HepG2 (cell line): ENCODE results near the gene SHC1. TPM values are rescaled to one million over a fixed set of nuclear protein-coding genes. Genes with fewer than 3 reads are reported as not detected.

Experiments used
- ASH2L ChIP-seq: fragments of 300-600, 200-600 bp; sonication (generic); IDR thresholded peaks from 2 replicates; pipeline ENCODE4 v1.7.0; 2017; ENCODE audit warnings: low read depth, mild to moderate bottlenecking, moderate library complexity, mixed read lengths, low read length; ENCODE audit not compliant: insufficient read length
- CAMTA2 ChIP-seq: sonication (generic); formaldehyde crosslinking; IDR thresholded peaks from 2 replicates; pipeline ENCODE4 v1.4.0; 2020; ENCODE audit warnings: mild to moderate bottlenecking, missing genetic modification reagents, borderline replicate concordance
- CHD4 ChIP-seq: fragments of 200-600 bp; sonication (generic); IDR thresholded peaks from 2 replicates; pipeline ENCODE4 v1.7.0; 2017; ENCODE audit warnings: mild to moderate bottlenecking, low read length, borderline replicate concordance
- CREB3 ChIP-seq: sonication (generic); formaldehyde crosslinking; IDR thresholded peaks from 2 replicates; pipeline ENCODE4 v1.5.0; 2020; ENCODE audit warnings: missing genetic modification reagents
- FUBP1 ChIP-seq: sonication (generic); formaldehyde crosslinking; IDR thresholded peaks from 2 replicates; pipeline ENCODE4 v1.5.1; 2020; ENCODE audit warnings: missing genetic modification reagents, mild to moderate bottlenecking, borderline replicate concordance
- HMG20B ChIP-seq: conservative IDR thresholded peaks from 2 replicates; pipeline ENCODE4 v1.6.1; 2016; ENCODE audit warnings: missing genetic modification reagents, missing compliant biosample characterization
- LBX2 ChIP-seq: sonication (generic); formaldehyde crosslinking; IDR thresholded peaks from 2 replicates; pipeline ENCODE4 v1.5.0; 2020; ENCODE audit warnings: missing genetic modification reagents, mild to moderate bottlenecking, borderline replicate concordance
- PAXIP1 ChIP-seq: sonication (generic); formaldehyde crosslinking; conservative IDR thresholded peaks from 2 replicates; pipeline ENCODE4 v1.4.0; 2020; ENCODE audit warnings: mild to moderate bottlenecking, missing genetic modification reagents, moderate library complexity
- PRDM4 ChIP-seq: sonication (generic); formaldehyde crosslinking; IDR thresholded peaks from 2 replicates; pipeline ENCODE4 v1.9.0; 2021; ENCODE audit warnings: missing genetic modification reagents, borderline replicate concordance
- RAD21 ChIP-seq: fragments of 450-650 bp; formaldehyde crosslinking; IDR thresholded peaks from 2 replicates; pipeline ENCODE4 v1.5.0; 2020; ENCODE audit warnings: mild to moderate bottlenecking
- SMARCC2 ChIP-seq: fragments of 450-650 bp; IDR thresholded peaks from 2 replicates; pipeline ENCODE4 v1.6.1; 2017; ENCODE audit warnings: antibody characterized with exemption, mild to moderate bottlenecking
- YY1 ChIP-seq: IDR thresholded peaks from 2 replicates; pipeline ENCODE4 v1.6.1; 2011; ENCODE audit warnings: low read length, low read depth, moderate library complexity, mild to moderate bottlenecking; ENCODE audit not compliant: insufficient read depth, insufficient replicate concordance
- ZNF276 ChIP-seq: sonication (generic); formaldehyde crosslinking; IDR thresholded peaks from 2 replicates; pipeline ENCODE4 v1.4.0; 2020; ENCODE audit warnings: mild to moderate bottlenecking, low read depth, missing genetic modification reagents
- ZNF484 ChIP-seq: sonication (generic); formaldehyde crosslinking; IDR thresholded peaks from 2 replicates; pipeline ENCODE4 v1.5.1; 2020; ENCODE audit warnings: mild to moderate bottlenecking, low read depth, missing genetic modification reagents, borderline replicate concordance
- ZNF510 ChIP-seq: sonication (generic); formaldehyde crosslinking; IDR thresholded peaks from 2 replicates; pipeline ENCODE4 v1.4.0; 2020; ENCODE audit warnings: low read depth, mild to moderate bottlenecking, missing genetic modification reagents
- polyA plus RNA-seq, 8 experiments: library from polyadenylated mRNA; depleted of rRNA in 3 of 8; stranded (reverse) in 7 of 8; unstranded in 1 of 8; fragments of >200 nt; fragmentation: Illumina TruSeq in 4 of 8; extraction: Trizol in 4 of 8; gene quantifications; 2 replicates each; pipeline versions ENCODE4 v1.2.1 to v1.2.3, GENCODE V29; 2011 to 2016; ENCODE audit warnings: low read depth in 4 of 8, missing spikeins in 1 of 8, mixed read lengths in 1 of 8; ENCODE audit not compliant: insufficient read depth in 1 of 8
- total RNA-seq, 5 experiments: library from RNA; depleted of rRNA; stranded (reverse); fragments of >200 nt; fragmentation: Illumina TruSeq; extraction: Trizol; gene quantifications; 2 replicates each; pipeline ENCODE4 v1.2.3, GENCODE V29; 2016; ENCODE audit warnings: low read depth in 1 of 5

The SHC1 gene
- total and polyA plus RNA-seq, 2 of the 13 experiments (the other 11 are each of a cell fraction or from before 2014, with no cell fraction given), result 52.0 to 137 TPM

- TF ChIP-seq FUBP1 (CRISPR knock-in tag) (no peak), LBX2 (CRISPR knock-in tag) (peak; percentile 76; the same call in 1 of the 2 replicates), CREB3 (0 out of 2 replicates have a peak, but pooled peaks have one; percentile 35), ZNF484 (no peak), CHD4 (no peak), PAXIP1 (CRISPR knock-in tag) (peak; percentile 79), PRDM4 (no peak), ASH2L (peak; percentile 94), ZNF510 (CRISPR knock-in tag) (peak; percentile 60; the same call in 1 of the 2 replicates), ZNF276 (CRISPR knock-in tag) (no peak; the same call in 1 of the 2 replicates), CAMTA2 (0 out of 2 replicates have a peak, but pooled peaks have one; percentile 12), RAD21 (CRISPR knock-in tag) (peak; percentile 95), YY1 (peak; percentile 71), SMARCC2 (no peak), HMG20B (no peak)
Measured at GRCh38 chr1:154961207-154962155, 9.1 kb downstream of the SHC1 start, which contains the start of gene PYGO2 (continued).
